HG02981 (cell line): ENCODE measurements around the gene CUL4A.

ENCODE experiments used
- ATAC-seq: cut with Tn5 transposase; IDR thresholded peaks from one replicate; pipeline ENCODE4 v1.9.1; 2021; ENCODE audit warnings: mild to moderate bottlenecking, moderate library complexity; ENCODE audit not compliant: unreplicated experiment

Gene CUL4A

DNA sequence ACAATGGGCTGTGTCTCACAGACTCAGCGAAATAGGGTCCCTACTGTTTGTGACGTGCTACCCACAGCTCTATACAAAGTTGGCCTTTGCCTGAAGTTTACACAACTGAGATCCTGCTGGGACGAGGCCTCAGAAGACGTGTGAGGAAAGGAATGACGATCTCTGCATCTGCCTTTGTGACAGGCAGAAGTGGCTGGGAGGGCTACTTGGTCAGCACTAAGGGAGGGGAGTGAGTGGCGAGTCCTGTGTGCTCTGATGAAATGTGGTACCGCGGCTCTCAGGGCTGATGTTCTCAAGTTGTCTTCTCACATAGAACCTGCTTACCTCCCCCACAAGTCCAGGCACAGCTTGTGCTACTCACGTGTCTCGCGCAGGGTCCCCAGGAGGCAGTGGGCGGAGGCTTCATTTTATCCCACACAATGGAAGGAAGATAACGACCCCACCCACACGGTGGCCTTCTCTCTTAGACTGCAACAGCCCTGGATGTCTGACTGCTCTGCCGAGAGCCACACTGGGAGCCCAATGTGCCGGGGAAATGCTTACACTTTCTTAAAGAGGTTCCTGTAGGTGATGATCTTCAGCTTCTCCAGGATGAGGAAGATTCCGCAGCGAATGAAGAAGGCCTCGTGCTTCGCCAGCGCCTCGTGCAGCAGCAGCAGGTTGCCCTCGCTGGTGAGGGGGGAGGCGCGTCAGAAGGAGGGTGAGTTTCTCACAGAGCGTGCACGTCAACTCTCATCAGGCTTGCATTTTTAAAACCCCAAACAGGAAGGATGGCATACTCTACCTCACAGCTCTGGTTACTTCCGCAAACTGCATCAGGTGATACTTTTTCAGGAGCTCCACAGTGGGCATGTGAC, 29.8 kb upstream of the CUL4A start:
- ATAC-seq = no peak

DNA sequence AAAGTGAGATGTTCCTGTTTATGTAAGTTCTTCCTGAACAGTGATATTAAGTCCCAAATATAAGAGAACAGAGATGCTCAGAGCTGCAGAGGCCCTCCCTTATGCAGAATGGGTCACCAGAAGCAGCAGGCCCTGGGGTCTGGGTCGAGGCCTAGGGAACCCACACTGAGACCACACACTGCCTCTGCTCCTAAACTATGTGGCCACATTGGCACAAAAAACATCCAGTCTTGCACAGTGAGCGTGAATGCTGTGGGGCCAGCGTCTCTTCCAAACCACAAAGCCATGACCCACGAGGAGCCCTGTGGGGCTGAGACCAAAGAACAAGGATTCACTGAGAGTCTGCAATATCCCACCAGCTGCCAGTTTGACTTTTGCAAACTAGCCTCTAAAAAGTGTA, 27.4 kb upstream of the CUL4A start:
- no peak for ATAC-seq

DNA sequence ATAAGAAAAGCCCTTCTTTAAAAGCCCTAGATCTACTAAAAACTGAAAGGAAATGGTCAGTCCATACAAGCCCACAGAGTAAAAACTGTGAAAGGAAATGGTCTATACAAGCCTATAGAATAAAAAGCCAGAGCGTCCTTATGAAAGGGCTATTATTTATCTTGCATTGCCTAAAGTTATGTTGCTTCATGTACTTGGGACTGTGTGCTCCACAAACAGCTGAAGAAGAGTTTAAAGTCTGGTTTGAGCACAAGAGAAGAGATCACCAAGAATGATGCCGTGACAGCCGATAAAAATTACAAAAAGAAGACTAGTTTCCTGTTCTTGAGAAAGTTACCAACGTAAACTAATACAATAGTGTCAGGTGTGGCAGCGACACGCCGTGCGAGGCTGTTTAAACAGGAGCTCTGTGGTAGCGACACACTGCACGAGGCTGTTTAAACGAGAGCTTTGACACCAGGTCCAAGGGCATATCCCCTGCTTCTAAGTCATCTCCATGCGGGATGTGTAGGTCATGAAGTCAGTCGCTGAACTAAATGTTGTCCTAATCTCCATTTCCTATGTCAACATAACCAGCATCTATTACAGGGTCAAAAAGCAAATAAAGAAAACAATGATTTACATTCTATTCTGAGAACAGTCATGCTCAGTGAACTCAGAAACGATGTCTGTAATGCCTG, 25.8 kb upstream of the CUL4A start:
- ATAC-seq = no peak

DNA sequence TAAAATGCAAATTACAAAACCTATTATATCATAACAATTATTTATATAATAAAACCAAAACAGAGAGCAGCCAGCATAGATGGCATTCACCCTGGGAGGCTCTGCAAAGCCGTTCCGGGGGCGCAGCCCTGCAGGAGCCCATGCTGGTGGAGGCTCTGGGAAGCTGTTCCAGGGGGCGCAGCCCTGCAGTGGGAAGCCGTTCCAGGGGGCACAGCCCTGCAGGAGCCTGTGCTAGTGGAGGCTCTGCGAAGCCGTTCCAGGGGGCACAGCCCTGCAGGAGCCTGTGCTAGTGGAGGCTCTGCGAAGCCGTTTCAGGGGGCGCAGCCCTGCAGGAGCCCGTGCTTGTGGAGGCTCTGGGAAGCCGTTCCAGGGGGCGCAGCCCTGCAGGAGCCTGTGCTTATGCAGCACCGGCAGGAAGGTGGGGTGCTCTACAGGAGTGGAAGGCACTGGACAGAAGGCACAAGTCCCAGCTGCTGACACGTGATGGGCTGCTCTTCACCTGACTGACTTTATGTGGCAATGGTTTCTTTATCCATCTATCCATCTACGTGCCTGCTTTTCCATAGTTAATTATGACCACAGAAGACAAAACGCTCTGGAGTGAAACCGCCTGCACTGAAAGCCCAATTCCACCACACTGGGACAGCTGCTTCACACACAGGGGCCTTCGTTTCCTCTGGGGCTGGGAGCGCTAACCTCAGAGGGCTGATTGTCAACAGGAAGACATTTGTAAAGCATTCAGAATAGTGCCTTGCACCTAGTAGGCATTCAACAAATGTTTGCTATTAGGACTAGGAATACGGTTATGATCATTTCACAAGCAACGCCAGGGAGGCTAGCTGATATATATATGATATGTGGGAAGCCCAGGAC, 24.6 kb upstream of the CUL4A start:
- ATAC-seq = no peak

DNA sequence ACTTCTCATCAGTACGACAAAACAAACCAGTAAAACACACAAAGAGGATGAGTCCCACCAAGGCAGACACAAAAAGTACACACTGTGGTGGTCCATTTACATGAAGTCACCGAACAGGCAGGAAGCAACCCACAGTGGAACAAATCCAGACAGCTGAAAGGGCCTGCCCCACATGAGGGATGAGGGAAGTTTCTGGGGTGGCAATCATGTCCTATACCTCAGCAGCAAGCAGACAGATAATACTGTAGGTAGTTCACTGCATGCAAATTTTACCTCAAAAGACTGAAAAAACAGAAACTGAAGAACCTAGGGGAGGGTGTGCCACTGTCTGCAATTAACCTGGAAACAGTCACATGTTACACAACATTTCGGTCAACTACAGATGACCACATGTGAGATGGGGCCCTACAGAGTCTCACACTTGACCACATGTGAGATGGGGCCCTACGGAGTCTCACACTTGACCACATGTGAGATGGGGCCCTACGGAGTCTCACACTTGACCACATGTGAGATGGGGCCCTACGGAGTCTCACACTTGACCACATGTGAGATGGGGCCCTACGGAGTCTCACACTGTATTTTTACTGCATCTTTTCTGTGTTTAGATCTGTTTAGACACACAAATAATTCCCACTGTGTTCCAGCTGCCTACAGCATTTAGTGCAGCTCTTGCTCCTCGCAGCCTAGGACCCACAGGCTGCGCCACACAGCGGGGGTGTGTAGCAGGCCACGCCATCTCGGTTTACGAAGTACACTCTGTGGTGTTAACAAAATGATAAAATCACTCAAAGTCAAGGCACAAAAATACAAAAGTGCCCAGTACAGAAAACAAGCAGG, 23.1 kb upstream of the CUL4A start:
- peak; percentile 94 for ATAC-seq

DNA sequence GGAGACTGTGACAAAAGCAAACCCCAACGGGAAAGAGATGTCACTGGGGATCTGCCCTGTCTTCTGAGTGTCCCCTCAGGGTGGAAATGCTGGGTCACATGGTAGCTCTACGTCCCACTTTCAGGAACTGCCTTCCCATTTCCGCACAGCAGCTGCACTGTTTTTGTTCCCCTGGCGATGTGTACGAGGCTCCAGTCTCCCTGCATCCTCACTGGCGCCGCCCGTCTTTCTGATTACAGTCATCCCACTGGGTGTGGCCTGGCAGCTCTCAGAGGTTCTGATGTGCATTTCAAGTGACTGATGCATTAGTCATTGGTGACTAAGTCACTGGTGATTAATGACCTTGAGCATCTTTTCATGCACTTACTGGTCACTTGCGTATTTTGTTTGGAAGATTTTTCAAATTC, 22.1 kb upstream of the CUL4A start:
- ATAC-seq = no peak

DNA sequence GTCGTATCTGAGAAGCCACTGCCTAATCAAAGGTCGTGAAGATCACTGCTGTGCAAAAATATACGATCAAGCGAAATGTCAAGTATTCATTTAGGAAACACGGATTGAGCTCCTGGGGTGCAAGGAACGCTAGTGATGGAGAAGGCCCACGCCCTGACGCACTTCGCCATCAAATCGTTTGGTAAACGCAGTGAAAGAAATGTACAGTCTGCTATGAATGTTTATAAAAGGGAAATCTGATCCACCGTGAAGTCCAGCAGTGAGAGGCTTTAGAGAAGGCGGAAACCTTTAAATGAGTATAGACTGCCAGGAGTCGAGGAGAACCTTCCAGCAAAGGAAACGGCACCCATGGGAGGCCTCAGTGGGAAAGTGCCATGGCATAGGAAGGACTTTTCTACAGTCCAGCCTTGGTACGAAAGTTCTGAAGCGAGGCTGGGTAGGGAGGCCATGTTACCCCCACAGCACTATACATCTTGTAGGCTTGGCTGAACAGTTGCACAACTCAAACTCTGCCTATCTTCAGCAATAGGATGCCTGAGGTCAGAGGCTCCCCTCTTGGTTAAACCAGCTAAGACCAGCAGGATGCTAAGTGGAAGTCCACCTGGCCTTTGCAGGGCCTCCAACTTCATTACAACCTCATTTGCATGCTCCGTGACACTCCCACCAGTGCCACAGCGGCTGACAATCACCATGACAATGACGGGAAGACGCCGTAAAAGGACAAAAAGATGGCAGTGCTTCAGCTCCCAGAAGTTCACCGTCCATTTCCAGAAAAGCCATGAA, 21.3 kb upstream of the CUL4A start:
- ATAC-seq = no peak

DNA sequence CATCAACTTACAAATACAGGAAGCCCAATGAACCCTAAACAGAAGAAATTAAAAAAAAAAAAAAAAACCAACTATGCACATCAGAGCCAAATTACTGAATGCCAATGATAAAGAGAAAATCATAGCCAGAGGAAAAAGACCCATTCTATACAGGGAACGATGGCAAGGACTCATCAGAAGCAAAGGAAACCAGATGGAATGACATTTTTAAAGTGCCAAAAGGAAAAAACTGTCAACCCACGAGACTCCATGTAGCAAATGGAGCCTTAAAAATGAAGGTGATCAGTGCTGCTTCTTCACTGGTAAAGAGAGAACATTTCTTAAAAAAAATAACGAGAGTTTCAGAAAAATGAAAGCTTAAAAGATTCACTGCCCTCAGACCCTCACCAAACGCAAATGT, 19.2 kb upstream of the CUL4A start:
- ATAC-seq = no peak

DNA sequence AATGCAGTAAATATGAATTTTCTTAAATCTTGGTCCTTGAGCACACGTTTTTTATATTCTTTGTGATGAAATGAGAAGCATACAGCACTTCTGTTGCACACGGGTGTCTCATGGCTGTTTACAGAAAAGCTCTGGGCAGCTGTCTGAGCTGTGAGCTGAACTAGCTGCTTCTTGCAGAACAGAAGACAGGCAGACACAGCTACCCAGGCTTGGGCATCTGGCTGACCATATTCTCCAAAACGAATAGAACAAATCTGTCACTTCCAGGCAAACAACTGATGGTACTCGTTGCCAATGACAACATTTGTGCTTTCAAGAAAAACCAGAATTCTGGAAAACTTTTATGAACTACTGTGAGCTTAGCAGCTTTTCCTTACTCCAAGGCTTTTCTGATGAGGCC, 17.1 kb upstream of the CUL4A start:
- no peak for ATAC-seq

DNA sequence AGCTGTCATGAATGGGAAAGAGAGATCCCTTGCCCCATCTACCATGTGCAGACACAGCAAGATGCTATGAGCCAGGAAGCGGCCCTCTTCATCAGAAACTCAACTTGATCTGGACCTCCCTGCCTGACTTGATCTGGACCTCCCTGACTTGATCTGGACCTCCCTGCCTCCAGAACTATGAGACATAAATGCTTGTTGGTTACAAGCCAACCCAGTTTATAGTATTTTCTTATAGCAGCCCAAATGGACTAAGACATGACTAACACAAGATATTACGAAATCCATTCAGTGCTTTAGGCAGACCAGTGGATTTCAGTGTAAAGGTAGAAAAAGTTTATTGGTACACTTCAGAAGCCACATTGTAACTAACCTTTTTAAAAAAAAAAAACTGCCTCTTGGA, 16.5 kb upstream of the CUL4A start:
- no peak for ATAC-seq

DNA sequence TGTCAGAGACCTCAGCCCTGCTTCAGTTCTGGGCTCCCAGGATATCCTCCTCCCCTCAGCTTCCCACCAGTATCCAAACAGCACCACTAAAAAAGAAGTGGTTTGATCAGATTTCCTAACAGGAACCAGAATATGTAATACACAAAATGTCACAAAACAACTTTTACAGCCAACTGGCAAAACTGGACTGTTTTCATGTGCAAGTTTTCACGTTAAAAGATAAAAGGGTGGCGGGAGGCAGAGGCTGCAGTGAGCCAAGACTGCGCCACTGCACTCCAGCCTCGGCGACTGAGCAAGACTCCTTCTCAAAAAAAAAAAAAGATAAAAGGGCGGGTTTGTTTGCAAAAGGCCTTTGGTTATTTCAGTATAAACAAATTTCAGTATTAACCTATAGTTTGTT, 14.1 kb upstream of the CUL4A start:
- ATAC-seq = no peak

DNA sequence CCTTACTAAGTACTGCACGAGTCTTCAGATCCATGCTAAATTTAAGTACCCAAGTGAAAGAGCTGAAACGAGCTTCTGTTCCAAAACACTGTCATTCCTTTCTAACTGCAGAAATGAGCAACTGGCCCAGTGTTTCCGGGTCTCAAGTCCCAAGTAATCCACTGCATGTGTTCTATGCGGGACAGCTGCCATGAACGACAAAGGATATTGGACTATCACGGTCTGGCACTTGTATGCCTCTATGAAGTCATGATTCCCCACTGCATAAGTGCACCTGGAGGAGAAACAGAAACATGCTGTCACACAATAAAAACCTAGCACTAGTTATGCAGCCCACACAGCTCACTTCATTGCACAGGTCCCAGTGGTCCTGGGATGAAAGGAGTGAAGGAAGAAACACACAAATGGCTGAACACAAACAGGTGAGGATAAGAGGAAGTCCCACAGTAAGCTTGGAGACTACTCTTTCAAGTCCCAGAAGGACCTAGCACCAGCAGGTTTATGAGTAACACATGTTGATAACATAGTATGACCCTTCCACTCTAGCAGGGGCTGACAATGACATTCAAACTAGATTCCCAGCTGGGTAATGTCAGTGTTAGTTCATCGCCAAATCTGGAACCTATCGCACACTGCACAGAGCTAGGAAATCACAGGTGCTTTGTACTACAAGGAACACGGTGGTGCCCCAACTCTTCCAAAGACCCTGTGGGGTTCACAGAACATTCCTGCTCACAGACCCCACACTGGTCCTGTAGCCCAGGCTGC, 12.3 kb upstream of the CUL4A start:
- no peak for ATAC-seq

DNA sequence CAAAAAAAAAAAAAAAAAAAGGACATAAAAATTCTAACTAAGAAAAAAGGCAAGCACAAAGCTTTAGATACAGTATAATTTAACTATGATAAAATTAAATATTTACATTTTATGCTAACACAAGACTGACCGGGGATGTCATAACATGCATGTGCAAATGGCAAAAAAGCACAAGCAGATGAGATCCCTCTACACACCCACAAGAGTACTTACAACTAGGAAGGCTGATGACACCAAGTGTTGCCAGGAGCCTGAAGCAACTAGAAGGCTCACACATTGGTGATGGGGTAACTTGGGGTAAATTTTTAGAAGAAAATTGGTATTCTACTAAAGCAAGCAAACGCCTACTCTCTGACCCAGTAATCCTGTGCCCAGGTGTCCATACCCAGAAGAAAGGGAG, 7.6 kb upstream of the CUL4A start:
- no peak for ATAC-seq

DNA sequence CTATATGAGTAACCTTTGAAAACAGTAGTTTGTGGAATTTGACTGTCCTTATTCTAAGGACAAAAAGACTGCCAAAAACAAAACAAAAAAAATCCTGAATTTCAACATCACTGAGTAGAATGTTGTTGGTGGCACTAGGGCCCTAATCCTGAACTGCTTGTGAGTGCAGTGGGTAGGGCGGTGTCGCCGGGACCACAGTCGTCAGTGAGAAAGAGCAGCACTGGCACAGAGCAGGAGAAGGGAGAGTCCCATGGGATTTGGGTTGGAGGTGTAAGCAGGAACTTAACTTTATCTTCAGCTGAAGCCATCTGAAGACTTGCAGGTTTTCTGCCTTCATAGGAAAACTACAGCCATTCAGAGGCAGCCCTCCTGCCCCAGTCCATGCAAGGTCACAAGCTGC, 6.5 kb upstream of the CUL4A start:
- no peak for ATAC-seq

DNA sequence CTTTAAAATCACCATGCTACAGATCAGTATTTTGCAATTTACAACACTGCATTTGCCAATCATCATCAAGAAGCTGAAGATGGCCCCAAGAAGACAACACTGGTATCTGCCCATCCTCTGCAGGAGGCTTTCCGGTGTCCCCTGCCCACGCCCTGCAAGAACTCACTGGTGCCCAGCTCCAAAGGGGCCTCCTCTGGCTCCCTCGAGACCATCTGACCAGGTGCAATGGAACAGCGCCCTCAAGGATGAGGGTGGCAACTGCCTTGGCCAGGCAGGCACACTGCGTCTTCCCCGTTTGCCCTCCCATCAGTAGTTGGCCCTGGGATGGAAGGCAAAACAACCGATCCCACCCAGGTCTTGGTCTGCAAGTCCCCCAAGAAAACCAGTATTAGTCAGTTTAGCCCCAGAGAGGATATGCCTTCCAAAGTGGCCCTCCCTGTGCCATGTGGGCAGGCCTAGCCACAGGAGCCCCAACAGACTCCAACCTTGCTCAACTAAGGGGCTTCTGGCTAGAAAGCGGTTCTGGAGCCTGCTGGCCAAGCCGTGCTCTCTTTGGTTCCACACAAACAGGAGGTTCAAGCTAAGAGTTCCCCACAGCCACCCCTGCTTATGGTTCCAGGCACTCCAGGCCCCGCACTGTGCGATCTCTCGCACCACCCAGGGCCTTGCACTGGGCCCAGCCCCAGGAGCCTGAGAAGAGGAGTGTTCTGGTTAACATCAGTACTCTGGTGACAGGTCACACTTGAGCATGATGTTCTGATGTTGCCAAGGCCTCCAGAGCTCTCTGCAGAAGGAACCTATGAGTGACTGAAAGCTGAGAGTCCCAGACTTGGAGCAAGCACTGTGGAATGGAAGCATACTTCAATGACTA, 5.7 kb upstream of the CUL4A start:
- ATAC-seq = no peak

DNA sequence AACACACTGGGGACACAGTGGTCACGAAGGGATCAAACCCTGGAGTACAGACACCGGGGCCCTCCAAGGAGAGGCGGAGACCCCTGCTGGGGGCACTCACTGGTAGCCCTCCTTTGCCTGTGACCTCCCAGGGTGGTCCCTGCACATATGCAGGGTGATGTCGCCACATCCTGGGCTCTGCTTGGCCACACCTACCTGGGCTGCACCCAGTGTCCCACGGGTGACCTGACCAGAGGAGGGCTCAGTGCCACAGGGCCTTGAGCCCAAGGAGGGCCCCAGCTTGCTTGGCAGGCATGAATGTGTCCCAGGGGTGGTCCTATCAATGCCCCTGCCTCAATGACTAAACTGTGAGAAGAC, 5.1 kb upstream of the CUL4A start:
- no peak for ATAC-seq

DNA sequence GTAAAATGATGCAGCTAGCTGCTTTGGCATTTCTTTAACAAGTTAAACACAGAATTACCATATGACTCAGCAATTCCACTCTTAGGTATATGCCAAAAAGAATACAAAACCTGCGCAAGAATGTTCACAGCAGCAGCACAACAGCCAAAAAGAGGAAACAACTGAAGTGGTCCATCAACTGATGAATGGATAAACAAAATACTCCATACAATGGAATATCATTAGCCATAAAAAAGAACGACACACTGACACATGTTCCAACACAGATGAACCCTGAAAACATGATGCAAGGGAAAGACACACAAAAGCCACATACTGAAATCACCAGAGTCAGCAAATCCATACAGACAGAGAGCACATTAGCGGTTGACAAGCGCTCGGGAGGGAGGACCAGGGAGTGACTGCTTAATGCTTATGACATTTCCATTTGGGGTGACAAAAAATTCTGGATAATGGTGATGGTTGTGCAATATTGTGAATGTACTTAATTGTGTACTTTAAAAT, 3.9 kb upstream of the CUL4A start:
- no peak for ATAC-seq

DNA sequence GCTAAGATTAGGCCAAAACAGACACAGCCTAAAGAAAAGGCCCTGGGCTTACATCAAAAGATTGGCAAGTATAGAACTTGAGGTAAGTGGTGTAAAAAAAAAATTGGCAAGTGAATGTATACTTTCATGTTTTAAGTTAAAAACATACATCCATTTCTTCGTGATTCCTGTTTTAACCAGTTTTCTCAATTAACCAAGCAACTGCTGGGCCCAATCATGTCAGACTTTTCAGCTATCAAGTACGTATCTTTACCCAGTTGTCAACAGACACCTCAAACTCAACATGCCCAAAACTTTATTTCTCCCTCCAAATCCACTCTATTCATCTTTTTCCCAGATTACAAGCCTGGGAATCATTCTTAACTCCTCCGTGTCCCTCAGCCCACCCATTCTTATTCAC, 2.0 kb upstream of the CUL4A start:
- ATAC-seq = no peak
